ENCODE results near the gene KLHDC8A.
"Not testable (repeated sequence)": the region's sequence is repeated elsewhere in the genome, so short reads cannot be mapped to it uniquely, and the experiment has no call there.

Gene KLHDC8A

GRCh38 chr1:205371871-205372660, 15.3 kb upstream of the KLHDC8A start:
- no peak for FAIRE-seq
- no peak for DNase-seq (ENCODE audit: insufficient read length, low spot score)

- no peak for DNase-seq (ENCODE audit: insufficient read length, low spot score)
- FAIRE-seq = no peak
These were observed 14.1 kb upstream of the KLHDC8A start for GRCh38 chr1:205370780-205371179.

- FAIRE-seq = no peak
- DNase-seq (ENCODE audit: insufficient read length, low spot score) = no peak
These were observed 13.0 kb upstream of the KLHDC8A start for GRCh38 chr1:205369701-205370123.

GRCh38 chr1:205368478-205368877, 11.8 kb upstream of the KLHDC8A start:
- no peak for FAIRE-seq
- DNase-seq (ENCODE audit: insufficient read length, low spot score) = no peak

- no peak for FAIRE-seq
- DNase-seq (ENCODE audit: insufficient read length, low spot score) = no peak
These were observed 9.3 kb upstream of the KLHDC8A start for GRCh38 chr1:205365945-205366463.

- not testable (repeated sequence) for FAIRE-seq
These were observed 8.4 kb upstream of the KLHDC8A start for GRCh38 chr1:205365086-205365485.

GRCh38 chr1:205360891-205361290, 4.2 kb upstream of the KLHDC8A start:
- FAIRE-seq = no peak

More at GRCh38 chr1:205365086-205365485, 8.4 kb upstream of the KLHDC8A start:
- not testable (repeated sequence) for DNase-seq (ENCODE audit: insufficient read length, low spot score)

GRCh38 chr1:205359771-205360565, 3.2 kb upstream of the KLHDC8A start:
- FAIRE-seq (no peak), DNase-seq (ENCODE audit: insufficient read length, low spot score) (no peak)

More at GRCh38 chr1:205360891-205361290, 4.2 kb upstream of the KLHDC8A start:
- DNase-seq (ENCODE audit: insufficient read length, low spot score) = no peak

- no peak for FAIRE-seq
- no peak for DNase-seq (ENCODE audit: insufficient read length, low spot score)
These were observed 1.9 kb upstream of the KLHDC8A start for GRCh38 chr1:205358579-205358978.

- no peak for DNase-seq (ENCODE audit: insufficient read length, low spot score)
- FAIRE-seq = no peak
These were observed 845 bp upstream of the KLHDC8A start for GRCh38 chr1:205357567-205357966.

- no peak for DNase-seq (ENCODE audit: insufficient read length, low spot score)
- no peak for FAIRE-seq
These were observed 1.7 kb downstream of the KLHDC8A start for GRCh38 chr1:205355075-205355453.

- no peak for FAIRE-seq
- DNase-seq (ENCODE audit: insufficient read length, low spot score) = peak; percentile 65
These were observed 2.3 kb downstream of the KLHDC8A start for GRCh38 chr1:205354259-205355074.

GRCh38 chr1:205353612-205354011, 3.1 kb downstream of the KLHDC8A start:
- FAIRE-seq = no peak
- no peak for DNase-seq (ENCODE audit: insufficient read length, low spot score)

- DNase-seq (ENCODE audit: insufficient read length, low spot score) = no peak
- no peak for FAIRE-seq
These were observed 3.5 kb downstream of the KLHDC8A start for GRCh38 chr1:205353191-205353590.

- FAIRE-seq = no peak
- no peak for DNase-seq (ENCODE audit: insufficient read length, low spot score)
These were observed 4.6 kb downstream of the KLHDC8A start for GRCh38 chr1:205351984-205352713.

- DNase-seq (ENCODE audit: insufficient read length, low spot score) (no peak), FAIRE-seq (no peak)
These were observed 6.0 kb downstream of the KLHDC8A start for GRCh38 chr1:205350691-205351141.

GRCh38 chr1:205350124-205350523, 6.6 kb downstream of the KLHDC8A start:
- FAIRE-seq (no peak), DNase-seq (ENCODE audit: insufficient read length, low spot score) (no peak)

GRCh38 chr1:205348554-205349487, 7.9 kb downstream of the KLHDC8A start:
- DNase-seq (ENCODE audit: insufficient read length, low spot score) (no peak), FAIRE-seq (no peak)
